CD4-positive, alpha-beta T cell treated with Interleukin-10 for 1 hour (primary cell): Measurements from ENCODE around the gene YPEL3.
"Not testable (repeated sequence)": the region's sequence is repeated elsewhere in the genome, so short reads cannot be mapped to it uniquely, and the experiment has no call there.

Source experiments
- DNase-seq: peaks from one replicate; pipeline ENCODE4 v3.0.0-alpha.2; 2020

Gene YPEL3, protein sequence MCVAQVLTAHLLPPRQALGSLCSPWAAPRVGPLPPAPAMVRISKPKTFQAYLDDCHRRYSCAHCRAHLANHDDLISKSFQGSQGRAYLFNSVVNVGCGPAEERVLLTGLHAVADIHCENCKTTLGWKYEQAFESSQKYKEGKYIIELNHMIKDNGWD

DNA sequence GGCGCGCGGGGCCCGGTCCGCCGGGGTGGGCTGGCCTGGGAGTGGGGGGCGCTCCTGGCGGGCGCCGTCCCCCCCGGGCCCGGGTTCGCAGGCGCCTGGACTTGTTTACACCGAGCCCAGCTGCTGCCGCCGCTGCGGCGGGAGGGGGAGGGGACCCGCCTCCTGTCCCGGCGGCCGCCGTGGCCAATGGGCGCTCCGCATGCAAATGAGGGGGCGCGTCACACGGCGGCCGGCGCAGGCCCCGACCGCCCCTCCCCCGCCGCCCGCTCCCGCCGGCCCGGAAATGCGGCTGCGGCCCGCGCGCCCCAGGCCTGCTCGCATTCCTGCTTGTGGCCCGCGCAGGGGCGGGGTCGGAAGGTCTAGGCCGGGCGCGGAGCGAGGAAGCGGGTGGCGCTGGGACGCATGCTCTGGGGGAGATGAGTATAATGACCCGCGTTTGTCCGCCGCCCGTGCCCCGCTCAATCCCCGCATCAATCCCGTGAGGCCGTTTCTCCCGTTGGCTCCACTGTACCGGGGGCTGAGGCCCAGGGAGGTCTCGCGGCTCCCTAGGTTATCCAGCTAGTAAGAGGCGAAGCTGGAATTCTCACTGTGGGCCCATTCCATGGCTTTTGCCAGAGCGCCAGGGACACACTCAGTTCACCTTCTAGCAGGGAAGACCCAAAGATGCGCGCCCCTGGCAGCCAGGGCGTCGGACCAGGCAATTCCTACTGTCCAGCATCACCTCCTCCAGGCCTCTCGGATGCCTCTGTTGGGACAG lies at the start of gene YPEL3:
YPEL3 (minus strand) TSS at position 109 of the 757 bp plus-strand sequence. CDS start 731 bp downstream, outside the sequence.
- peak; percentile 91 for DNase-seq

DNA sequence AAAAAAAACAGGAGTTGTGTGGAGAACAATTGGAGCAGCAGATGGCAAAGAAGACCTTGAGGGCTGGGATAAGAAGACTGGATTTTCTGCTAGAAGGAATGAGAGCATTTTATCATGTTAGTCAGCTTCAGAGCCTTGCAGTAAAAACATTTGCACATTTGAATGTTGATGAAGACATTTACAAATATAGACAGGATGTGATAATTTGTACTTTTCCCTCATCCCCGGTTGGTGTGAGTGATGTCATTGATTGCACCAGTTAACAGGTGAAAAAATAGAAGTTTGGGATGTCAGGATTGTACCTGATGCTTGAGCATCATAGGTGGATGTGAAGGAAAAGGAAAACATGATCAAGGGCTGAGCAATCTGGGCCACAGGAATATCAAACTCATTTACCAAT lies 49.6 kb upstream of the YPEL3 start:
- DNase-seq: no peak

DNA sequence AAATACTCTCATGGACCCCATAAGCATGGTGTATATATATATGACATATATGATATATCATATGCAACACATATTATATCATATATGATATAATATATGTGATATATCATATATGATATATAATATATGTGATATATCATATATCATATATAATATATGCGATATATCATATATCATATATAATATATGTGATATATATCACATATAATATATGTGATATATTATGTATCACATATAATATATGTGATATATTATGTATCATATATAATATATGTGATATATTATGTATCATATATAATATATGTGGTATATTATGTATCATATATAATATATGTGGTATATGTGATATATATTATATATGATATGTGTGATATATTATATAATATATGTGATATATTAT lies 48.9 kb upstream of the YPEL3 start:
- DNase-seq: no peak

DNA sequence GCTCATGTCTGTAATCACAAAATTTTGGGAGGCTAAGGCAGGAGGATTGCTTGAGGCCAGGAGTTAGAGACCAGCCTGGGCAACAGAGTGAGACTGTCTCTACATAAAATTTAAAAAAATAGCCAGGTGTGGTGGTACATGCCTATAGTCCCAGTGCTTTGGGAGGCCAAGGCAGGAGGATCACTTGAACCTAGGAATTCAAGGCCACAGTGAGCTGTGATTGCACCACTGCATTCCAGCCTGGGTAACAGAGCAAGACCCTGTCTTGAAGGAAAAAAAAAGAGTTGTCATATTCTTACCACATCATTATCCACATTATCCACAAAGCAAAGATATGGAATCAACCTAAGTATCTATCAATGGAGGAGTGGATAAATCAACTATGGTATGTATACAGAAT lies 48.0 kb upstream of the YPEL3 start:
- no peak for DNase-seq

DNA sequence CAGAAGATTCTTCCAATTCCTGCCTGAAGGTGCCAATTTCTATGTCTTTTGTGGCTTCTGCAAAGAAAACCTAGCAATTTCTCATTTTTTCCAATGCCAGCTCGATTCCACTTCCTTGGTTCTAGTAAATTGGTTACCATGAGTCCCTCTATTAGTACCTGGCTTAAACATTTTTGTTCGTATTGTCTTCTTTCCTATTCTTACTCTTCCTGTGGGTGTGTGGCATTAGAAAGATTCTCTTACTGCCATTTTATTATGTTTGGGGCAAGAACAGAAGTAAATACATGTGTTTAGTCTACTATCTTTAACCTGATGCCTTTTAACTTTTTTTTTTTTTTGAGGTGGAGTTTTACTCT lies 47.3 kb upstream of the YPEL3 start:
- DNase-seq: no peak

DNA sequence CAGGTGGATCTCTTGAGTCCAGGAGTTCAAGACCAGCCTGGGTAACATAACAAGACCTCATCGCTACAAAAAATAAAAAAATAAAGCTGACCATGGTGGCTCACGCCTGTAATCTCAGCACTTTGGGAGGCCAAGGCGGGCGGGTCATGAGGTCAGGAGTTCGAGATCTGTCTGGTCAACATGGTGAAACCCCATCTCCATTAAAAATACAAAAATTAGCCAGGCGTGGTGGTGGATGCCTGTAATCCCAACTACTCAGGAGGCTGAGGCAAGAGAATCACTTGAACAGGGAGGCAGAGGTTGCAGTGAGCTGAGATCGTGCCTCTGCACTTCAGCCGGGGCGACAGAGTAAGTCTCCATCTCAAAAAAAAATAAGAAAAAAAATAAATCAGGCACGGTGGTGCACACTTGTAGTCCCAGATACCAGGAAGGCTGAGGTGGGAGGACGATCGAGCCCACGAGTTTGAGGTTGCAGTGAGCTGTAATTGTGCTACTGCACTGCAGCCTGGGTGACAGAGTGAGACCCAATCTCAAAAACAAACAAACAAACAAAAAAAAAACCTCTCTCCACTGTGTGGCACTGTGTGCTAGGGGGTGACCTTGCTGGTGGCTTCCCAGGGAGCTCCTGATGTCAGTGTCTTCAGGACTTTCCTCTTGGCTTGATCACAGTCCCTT lies 46.8 kb upstream of the YPEL3 start:
- DNase-seq: peak; percentile 52

DNA sequence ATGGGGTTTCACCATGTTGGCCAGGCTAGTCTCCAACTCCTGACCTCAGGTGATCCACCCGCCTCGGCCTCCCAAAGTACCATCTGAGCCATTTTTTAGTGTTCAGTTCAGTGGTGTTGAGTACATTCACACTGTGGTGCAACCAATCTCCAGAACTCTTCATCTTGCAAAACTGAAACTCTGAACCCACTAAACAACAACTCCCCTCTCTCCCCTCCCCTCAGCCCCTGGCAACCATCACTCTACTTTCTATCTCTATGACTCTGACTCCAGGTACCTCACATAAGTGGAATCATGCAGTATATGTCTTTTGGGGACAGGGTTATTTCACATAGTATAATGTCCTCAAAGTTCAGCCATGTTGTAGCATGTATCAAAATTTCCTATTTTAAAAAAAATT lies 45.7 kb upstream of the YPEL3 start:
- no peak for DNase-seq

DNA sequence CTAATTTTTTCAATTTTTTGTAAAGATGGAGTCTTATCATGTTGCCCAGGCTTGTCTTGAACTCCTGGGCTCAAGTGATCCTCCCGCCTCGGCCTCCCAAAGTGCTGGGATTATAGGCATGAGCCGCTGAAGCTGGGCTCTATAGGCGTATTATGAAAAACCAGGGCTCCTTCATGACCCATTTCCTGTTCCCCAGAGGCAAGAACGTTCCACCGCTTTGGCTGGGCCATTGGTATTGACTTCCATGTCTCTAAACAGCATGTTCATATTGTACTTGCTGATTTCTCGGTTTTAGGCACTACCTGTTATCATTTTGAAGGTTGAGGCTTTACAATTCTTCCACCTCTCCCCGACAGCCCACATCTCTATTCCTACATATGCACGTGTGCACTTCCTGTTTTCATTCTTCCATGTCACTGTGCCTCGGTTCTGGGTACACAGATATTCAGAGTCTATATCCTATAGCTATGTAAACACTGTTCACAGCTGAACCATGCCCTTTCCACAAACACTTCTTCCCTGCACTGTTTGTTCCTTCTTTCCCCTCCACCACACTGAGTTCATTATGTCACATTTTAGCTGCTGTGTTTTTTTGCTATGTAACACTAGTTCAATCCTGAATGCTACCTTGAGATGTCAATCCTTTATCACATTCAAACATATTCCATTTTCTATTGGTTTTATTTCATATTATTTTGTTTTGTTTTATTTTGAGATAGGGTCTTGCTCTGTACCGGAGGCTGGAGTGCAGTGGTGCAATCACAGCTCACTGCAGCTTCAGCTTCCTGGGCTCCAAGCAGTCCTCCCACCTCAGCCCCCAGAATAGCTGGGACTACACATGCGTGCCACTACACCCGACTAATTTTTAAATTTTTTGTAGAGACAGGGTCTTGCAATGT lies 43.8 kb upstream of the YPEL3 start:
- DNase-seq: peak; percentile 10

DNA sequence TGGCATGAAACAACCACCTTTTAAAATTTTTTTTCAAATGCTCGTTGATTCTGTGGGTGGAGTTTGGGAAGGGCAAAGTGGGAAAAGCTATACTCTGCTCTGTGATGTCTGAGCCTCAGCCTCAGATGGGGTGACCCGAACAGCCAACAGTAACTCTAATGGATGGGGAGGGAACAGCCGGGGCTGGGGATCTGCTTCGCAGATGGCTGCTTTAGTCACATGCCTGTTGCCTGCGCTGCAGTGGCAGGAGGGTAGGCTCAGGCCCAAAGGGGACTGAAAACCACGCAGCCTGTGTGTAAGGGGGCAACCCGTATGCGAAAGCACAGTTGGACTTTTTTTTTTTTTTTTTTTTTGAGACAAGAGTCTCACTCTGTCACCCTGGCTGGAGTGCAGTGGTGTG lies 41.9 kb upstream of the YPEL3 start:
- no peak for DNase-seq

DNA sequence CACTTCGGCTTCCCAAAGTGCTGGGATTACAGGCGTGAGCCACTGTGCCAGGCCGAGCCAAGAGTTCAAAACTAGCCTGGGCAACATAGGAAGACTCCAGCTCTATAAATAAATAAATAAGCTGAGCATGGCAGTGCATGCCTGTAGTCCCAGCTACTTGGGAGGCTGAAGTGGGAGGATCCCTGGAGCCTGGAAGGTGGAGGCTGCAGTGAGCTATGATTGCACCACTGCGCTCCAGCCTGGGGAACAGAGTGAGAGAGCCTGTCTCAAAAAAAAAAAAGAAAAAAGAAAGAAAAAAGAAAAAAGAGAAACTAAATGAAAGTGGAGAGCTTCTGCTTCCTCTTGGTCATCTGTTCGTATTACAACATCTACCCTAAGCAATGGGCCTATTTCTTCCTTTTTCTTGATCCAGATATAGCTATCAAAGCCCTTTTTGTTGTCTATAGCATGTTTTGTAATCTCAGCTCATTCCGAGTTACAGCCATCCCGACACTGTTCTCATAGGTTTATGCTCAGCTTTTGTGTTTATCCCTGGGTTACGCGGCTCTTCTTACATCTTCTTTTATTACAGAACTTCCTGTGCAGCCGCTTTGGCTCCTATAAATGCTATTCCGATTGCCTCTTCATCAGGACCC lies 41.1 kb upstream of the YPEL3 start:
- DNase-seq: no peak

DNA sequence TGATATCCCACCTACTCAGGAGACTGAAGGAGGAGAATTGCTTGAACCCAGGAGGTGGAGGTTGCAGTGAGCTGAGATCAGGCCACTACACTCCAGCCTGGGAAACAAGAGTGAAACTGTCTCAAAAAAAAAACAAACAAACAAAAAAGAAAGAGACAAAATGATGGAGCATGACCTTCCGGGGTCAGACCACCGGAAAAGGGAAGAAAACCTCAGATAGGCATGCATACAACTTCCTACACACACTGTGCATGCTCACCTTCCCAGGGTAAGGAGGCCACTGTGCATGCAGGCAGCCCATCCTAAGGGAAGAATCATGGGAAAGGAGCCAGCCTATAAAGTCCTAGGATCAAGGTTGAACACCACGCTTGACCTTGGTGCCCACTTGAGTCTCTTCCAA lies 36.6 kb upstream of the YPEL3 start:
- no peak for DNase-seq

DNA sequence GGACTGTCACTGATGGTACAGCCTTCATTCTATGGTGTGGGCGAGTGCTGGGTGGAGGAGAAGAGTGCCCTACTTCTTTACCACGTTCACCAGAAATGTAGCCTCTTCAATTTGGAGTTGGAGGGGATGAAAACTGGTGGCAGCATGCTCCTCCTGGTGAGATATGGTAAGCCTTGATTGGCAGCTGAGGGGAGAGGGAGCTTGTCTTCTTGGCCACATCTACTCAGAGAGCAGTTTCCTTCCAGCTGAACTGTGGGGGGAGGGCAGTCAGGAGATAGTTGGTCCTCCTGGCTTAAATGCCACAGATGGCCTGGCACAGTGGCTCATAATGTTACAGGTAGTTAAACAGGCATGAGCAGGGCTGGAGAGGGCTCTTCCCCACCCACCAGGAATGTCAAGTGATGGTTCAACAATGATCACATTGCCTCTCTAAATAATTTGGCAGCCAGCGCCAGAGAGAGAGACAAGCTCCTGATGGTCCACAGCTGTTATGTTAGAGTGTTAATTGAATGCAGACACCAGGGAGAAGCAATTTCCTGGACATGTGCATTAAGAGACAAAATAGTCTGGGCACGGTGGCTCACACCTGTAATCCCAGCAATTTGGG lies 36.0 kb upstream of the YPEL3 start:
- no peak for DNase-seq

DNA sequence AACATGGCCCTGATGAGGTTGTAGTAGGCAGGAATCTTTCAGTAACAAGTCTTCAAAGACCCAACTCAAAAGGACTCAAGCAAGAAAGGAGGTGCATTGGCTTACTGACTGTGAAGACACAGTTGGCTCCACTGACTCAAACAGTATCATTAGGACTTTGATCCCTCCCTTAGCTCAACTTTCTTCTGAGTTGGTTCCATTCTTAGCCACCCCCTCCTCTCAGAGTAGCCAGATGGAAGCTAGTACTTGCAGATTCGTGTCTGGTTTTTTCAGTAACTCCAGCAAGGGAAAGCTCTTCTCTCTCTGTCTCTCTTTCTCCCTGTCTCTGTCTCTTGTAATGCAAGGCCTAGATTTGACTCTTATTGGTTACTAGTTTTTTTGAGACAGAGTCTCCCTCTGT lies 32.0 kb upstream of the YPEL3 start:
- DNase-seq: no peak

DNA sequence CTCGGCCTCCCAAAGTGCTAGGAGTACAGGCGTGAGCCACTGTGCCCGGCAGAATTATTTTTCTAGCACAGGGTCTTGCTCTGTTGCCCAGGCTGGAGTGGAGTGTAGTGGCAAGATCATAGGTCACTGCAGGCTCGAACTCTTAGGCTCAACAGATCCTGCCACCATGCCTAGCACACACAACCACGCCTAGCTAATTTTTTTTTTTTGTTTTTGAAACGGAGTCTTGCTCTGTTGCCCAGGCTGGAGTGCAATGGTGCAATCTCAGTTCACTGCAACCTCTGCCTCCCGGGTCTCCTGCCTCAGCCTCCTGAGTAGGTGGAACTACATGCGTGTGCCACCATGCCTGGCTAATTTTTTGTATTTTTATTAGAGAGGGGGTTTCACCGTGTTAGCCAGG lies 29.7 kb upstream of the YPEL3 start:
- not testable (repeated sequence) for DNase-seq

DNA sequence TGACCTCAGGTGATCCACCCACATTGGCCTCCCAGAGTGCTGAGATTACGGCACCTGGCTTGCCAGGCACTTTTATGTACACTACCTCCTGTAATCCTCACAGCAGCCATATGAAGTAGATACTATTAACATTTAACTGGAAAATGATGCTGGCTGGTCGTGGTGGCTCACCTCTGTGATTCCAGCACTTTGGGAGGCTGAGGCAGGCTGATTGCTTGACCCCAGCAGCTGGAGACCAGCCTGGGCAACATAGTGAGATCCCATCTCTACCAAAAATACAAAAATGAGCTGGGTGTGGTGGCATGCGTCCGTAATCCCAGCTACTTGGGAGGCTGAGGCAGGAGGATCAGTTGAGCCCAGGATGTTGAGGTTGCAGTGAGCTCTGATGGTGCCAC lies 29.0 kb upstream of the YPEL3 start:
- no peak for DNase-seq

DNA sequence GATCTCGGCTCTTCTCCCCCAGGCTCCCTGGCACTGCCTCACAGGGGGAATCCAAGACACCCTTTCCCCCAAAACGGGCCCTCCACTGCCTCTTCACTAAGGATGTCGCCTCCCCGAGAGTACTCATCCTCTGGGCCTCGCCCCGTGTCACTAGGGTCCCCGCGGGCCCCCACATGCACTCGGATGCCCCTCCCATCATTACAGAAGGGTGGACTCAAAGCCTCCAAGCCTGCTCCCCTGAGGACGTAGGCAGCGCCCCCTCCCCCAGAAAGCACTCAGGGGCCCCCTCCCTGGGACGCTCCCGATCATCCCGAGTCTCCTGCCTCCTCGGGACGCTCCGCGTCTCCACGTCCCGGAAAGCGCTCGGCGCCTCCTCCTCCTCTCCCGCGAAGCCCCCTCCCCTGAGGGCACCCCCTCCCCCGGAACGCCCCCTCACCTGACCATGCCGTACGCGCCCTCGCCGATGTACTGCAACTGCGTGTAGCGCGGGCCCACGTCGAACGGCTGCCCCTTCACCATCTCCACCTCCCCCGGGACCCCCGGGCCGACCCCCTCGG lies 26.7 kb upstream of the YPEL3 start:
- DNase-seq: peak; percentile 16

DNA sequence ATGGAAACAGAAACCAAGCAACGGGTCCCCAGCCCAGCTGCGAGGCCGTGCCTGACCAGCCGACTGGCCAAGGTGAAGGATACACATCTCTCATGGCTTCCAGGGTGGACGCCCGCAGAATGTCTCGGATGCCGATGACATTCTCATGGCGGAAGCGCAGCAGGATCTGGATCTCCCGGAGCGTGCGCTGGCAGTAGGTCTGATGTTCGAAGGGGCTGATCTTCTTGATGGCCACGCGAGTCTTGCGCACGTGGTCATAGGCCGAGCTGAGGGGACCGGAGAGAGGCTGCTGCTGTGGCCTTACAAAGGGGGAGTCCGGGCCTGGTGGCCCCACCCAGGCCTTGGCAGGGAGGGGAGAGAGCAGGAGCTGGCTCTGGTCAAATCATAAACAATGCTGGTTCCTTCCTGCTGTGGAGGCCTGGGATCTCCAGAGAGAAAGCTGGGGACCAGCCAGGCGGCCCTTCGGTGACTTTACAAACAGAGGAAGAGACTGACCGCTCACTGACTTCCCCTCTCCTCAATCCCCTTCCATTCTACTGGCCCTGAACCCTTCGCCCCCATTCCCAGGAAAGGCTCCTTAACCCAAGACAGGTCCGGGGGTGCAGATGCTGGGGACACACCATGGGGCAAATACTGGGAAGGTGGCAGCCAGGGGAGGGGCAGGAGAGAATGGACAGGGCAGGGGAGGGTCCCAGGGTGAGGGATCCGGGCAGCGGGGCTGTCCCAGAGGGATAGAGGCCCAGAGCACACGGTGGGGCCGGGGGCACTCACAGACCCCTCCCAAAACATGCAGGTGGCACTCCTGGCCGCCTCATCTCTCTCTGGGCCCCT lies 25.9 kb upstream of the YPEL3 start:
- DNase-seq: no peak

DNA sequence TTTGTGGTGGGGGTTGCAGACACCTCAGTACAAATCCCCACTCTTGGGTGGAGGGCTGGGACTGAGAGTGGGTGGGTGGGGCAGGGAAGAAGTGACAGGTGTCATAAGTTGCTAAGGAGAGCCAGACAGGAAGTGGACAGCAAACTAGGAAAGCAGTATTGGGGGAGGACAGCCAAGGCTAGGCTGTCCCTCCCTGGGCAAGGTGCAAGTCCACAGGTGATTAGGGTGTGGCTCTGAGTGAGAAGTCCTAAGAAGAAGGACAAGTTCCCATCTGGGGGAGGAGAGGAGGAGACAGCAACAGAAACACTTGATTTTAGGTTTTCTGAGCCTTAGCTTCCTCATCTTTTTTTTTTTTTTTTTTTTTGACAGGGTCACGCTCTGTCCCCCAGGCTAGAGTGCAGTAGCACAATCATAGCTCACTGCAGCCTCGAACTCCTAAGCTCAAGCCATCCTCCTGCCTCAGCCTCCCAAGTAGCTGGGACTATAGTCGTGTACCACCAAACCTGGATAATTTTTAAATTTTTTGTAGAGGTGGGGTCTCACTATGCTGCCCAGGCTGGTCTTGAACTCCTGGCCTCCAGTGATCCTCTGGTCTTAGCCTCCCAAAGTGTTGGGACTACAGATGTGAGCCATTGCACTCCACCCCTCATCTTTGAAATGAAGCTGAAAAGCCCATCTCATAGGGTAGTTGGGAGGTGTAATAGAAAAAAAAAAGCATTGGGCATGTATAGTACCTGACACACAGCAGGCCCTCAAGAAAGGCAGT lies 24.5 kb upstream of the YPEL3 start:
- no peak for DNase-seq

DNA sequence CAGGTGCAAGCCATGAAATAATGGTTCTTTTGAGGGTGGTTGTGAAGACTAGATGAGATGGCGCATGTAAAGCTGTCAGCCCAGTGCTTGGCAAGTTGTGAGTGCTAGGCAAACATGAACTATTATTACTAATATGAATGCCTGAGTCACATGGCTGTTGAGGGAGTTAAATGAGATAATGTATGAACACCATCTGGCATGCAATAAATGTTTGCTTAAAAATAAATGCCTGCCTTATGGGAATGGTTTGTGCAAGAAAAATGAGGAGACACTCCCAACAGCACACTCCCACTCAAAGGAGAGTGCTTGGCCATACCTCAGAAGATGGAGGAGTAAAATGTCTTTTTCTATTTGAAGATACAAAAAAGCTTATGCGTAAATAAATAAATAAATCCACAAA lies 23.4 kb upstream of the YPEL3 start:
- DNase-seq: no peak

DNA sequence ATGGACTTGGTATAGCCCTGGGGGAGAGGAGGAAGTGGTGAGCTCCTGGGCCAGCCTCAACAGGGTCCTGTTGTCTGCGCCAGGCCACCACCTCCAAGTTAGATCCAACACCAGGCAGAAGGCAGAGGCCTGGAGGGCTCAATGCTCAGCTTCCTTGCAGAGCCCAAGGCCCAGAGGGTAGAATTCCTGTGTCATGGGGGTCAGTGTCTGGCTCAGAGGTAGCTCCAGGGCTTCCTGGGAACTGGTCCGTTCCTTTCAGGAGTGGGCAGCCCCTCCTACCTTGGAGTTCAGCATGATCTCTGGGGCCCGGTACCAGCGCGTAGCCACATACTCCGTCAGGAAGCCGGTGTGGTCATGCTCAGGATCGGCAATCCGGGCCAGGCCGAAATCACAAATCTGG lies 21.8 kb upstream of the YPEL3 start:
- no peak for DNase-seq
